GM12878 (cell line): Measurements from ENCODE around the gene TRIM13. TPM values are rescaled to one million over a fixed set of nuclear protein-coding genes. Genes with fewer than 3 reads are reported as not detected.
A peak's percentile ranks its signal among the peaks of the same experiment; 100 is the strongest.

Experiments
- CHD1 ChIP-seq: IDR thresholded peaks from 2 replicates; pipeline ENCODE4 v1.6.1; 2012; ENCODE audit warnings: low read depth, low read length, improper control_type of control experiment
- ETV6 ChIP-seq, 2 experiments: fragments of 450-650 bp in 1 of 2; IDR thresholded peaks in 1 of 2; conservative IDR thresholded peaks in 1 of 2; 2 replicates each; pipeline ENCODE4 v1.6.1; 2014; ENCODE audit warnings: antibody characterized with exemption in 1 of 2, borderline replicate concordance in 1 of 2, low read depth in 1 of 2, mild to moderate bottlenecking in 1 of 2, moderate library complexity in 1 of 2
- NFIC ChIP-seq: IDR thresholded peaks from 2 replicates; pipeline ENCODE4 v1.6.1; 2012; ENCODE audit warnings: low read depth, mild to moderate bottlenecking, inconsistent platforms, low read length, moderate library complexity
- NFXL1 ChIP-seq: fragments of 450-650 bp; IDR thresholded peaks from 2 replicates; pipeline ENCODE4 v1.6.1; 2017; ENCODE audit warnings: antibody characterized with exemption, mild to moderate bottlenecking, borderline replicate concordance
- NFYA ChIP-seq: IDR thresholded peaks from 2 replicates; pipeline ENCODE4 v1.6.1; 2011; ENCODE audit warnings: low read depth, mild to moderate bottlenecking, low read length, improper control_type of control experiment, borderline replicate concordance
- NR2C1 ChIP-seq: fragments of 450-650 bp; IDR thresholded peaks from 2 replicates; pipeline ENCODE4 v1.6.1; 2017; ENCODE audit warnings: antibody characterized with exemption, mild to moderate bottlenecking, moderate library complexity
- NRF1 ChIP-seq: conservative IDR thresholded peaks from 2 replicates; pipeline ENCODE4 v1.6.1; 2011; ENCODE audit warnings: mild to moderate bottlenecking, low read depth, low read length, improper control_type of control experiment
- PAX8 ChIP-seq: fragments of 450-650 bp; IDR thresholded peaks from 2 replicates; pipeline ENCODE4 v1.6.1; 2017; ENCODE audit warnings: mild to moderate bottlenecking, moderate library complexity
- RAD21 ChIP-seq: IDR thresholded peaks from 2 replicates; pipeline ENCODE4 v1.6.1; 2011; ENCODE audit warnings: mild to moderate bottlenecking, low read depth, low read length, moderate library complexity; ENCODE audit not compliant: insufficient read depth
- RB1 ChIP-seq: fragments of 450-650 bp; formaldehyde crosslinking; IDR thresholded peaks from 2 replicates; pipeline ENCODE4 v1.6.1; 2017; ENCODE audit warnings: mild to moderate bottlenecking, borderline replicate concordance
- RCOR1 ChIP-seq: conservative IDR thresholded peaks from 2 replicates; pipeline ENCODE4 v1.6.1; 2012; ENCODE audit warnings: low read depth, low read length, improper control_type of control experiment
- SREBF1 ChIP-seq: IDR thresholded peaks from 2 replicates; pipeline ENCODE4 v1.6.1; 2012; ENCODE audit warnings: mild to moderate bottlenecking, low read length
- ZZZ3 ChIP-seq: IDR thresholded peaks from 2 replicates; pipeline ENCODE4 v1.6.1; 2011; ENCODE audit warnings: low read depth; ENCODE audit not compliant: control insufficient read depth, insufficient read length
- polyA plus RNA-seq, 11 experiments: library from polyadenylated mRNA; depleted of rRNA in 4 of 11; unstranded in 6 of 11; stranded (reverse) in 5 of 11; fragments of >200 nt; fragmentation: Nextera tagmentation in 4 of 11; fragmentation: Illumina TruSeq in 1 of 11; extraction: Ambion mirVana in 4 of 11; extraction: Trizol in 1 of 11; gene quantifications; 1 replicate in 1 of 11; 2 replicates in 10 of 11; pipeline versions ENCODE4 v1.2.1 to v1.2.3, GENCODE V29; 2011 to 2016; ENCODE audit warnings: inconsistent platforms in 2 of 11, missing spikeins in 2 of 11, low read depth in 1 of 11
- total RNA-seq, 4 experiments: library from RNA; depleted of rRNA in 3 of 4; stranded (reverse); fragments of >200 nt in 3 of 4; fragmentation: Illumina TruSeq in 1 of 4; extraction: Trizol in 1 of 4; gene quantifications; 2 replicates each; pipeline versions ENCODE4 v1.2.1 to v1.2.3, GENCODE V29; 2013 to 2021
- TF ChIP-seq, protein P1 (sequence below): IDR thresholded peaks from 2 replicates; pipeline ENCODE4 v1.6.1; 2011; ENCODE audit warnings: mild to moderate bottlenecking, low read depth, low read length, moderate library complexity; ENCODE audit not compliant: insufficient replicate concordance
- TF ChIP-seq, protein P2 (sequence below): fragments of 450-650 bp; IDR thresholded peaks from 2 replicates; pipeline ENCODE4 v1.6.1; 2017; ENCODE audit warnings: low read depth, mild to moderate bottlenecking, moderate library complexity
- TF ChIP-seq, protein P3 (sequence below): fragments of 450-650 bp; IDR thresholded peaks from 2 replicates; pipeline ENCODE4 v1.6.1; 2017; ENCODE audit warnings: mild to moderate bottlenecking, low read depth, inconsistent platforms; ENCODE audit not compliant: poor library complexity, severe bottlenecking
- TF ChIP-seq, protein P4 (sequence below): fragments of 450-650 bp; IDR thresholded peaks from 2 replicates; pipeline ENCODE4 v1.6.1; 2017; ENCODE audit warnings: mild to moderate bottlenecking, moderate library complexity
- TF ChIP-seq, protein P5 (sequence below): fragments of 450-650 bp; IDR thresholded peaks from 2 replicates; pipeline ENCODE4 v1.6.1; 2017; ENCODE audit warnings: borderline replicate concordance

Gene TRIM13
- total and polyA plus RNA-seq, 10 of the 15 experiments (the other 5 are each of a cell fraction or from before 2014, with no cell fraction given) = 15.4 to 33.8 (median 21.0) TPM

DNA sequence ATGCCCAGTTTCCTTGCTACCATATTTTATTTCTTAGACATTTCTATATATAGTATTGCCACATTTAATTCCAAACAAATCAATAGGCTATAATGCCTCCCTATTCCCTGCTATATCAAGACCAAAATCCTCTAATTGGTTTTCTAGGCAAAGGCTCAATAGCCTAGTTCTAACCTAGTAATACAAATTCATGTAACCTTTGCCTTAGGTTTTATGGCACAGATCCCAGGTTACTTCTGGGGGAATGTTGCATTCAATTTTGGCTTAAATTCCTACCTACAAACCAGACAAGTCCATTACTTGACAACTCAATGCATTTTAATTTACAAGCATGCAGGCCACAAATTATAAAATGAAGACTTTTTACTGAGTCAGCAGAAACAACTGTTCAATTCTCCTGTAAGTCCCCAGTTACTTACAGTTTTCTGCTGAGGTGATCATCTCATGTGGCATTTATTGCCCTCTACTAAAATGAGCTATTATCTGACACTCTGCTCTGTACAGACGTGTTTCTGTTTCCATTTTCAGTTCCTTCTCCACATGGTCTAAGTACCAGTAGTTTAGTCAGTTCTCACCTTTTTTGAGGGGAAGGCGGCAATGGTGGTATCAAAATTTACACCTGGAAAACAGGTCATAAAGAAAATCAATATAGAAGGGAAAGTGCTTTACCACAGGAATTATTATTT is 30.1 kb downstream of the TRIM13 start (continued):
- TF ChIP-seq, protein P1, sequence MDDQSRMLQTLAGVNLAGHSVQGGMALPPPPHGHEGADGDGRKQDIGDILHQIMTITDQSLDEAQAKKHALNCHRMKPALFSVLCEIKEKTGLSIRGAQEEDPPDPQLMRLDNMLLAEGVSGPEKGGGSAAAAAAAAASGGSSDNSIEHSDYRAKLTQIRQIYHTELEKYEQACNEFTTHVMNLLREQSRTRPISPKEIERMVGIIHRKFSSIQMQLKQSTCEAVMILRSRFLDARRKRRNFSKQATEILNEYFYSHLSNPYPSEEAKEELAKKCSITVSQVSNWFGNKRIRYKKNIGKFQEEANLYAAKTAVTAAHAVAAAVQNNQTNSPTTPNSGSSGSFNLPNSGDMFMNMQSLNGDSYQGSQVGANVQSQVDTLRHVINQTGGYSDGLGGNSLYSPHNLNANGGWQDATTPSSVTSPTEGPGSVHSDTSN = no peak
- TF ChIP-seq, protein P2, sequence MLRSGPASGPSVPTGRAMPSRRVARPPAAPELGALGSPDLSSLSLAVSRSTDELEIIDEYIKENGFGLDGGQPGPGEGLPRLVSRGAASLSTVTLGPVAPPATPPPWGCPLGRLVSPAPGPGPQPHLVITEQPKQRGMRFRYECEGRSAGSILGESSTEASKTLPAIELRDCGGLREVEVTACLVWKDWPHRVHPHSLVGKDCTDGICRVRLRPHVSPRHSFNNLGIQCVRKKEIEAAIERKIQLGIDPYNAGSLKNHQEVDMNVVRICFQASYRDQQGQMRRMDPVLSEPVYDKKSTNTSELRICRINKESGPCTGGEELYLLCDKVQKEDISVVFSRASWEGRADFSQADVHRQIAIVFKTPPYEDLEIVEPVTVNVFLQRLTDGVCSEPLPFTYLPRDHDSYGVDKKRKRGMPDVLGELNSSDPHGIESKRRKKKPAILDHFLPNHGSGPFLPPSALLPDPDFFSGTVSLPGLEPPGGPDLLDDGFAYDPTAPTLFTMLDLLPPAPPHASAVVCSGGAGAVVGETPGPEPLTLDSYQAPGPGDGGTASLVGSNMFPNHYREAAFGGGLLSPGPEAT = peak; percentile 83
- peak in 1 of 2 experiments; percentile 85; a peak in 1 of 4 replicates for TF ChIP-seq ETV6 (conservative IDR thresholded peaks at IDR 0.05 in 1 of 2, IDR thresholded peaks at IDR 0.05 in 1 of 2; ENCODE audit: borderline replicate concordance in 1 of 2, low read depth in 1 of 2)
- TF ChIP-seq RCOR1 = peak; percentile 76; the same call in 1 of the 2 replicates
- TF ChIP-seq, protein P3, sequence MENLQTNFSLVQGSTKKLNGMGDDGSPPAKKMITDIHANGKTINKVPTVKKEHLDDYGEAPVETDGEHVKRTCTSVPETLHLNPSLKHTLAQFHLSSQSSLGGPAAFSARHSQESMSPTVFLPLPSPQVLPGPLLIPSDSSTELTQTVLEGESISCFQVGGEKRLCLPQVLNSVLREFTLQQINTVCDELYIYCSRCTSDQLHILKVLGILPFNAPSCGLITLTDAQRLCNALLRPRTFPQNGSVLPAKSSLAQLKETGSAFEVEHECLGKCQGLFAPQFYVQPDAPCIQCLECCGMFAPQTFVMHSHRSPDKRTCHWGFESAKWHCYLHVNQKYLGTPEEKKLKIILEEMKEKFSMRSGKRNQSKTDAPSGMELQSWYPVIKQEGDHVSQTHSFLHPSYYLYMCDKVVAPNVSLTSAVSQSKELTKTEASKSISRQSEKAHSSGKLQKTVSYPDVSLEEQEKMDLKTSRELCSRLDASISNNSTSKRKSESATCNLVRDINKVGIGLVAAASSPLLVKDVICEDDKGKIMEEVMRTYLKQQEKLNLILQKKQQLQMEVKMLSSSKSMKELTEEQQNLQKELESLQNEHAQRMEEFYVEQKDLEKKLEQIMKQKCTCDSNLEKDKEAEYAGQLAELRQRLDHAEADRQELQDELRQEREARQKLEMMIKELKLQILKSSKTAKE = peak; percentile 79
- 0 out of 2 replicates have a peak, but pooled peaks have one; percentile 70 for TF ChIP-seq CHD1
- TF ChIP-seq, protein P4, sequence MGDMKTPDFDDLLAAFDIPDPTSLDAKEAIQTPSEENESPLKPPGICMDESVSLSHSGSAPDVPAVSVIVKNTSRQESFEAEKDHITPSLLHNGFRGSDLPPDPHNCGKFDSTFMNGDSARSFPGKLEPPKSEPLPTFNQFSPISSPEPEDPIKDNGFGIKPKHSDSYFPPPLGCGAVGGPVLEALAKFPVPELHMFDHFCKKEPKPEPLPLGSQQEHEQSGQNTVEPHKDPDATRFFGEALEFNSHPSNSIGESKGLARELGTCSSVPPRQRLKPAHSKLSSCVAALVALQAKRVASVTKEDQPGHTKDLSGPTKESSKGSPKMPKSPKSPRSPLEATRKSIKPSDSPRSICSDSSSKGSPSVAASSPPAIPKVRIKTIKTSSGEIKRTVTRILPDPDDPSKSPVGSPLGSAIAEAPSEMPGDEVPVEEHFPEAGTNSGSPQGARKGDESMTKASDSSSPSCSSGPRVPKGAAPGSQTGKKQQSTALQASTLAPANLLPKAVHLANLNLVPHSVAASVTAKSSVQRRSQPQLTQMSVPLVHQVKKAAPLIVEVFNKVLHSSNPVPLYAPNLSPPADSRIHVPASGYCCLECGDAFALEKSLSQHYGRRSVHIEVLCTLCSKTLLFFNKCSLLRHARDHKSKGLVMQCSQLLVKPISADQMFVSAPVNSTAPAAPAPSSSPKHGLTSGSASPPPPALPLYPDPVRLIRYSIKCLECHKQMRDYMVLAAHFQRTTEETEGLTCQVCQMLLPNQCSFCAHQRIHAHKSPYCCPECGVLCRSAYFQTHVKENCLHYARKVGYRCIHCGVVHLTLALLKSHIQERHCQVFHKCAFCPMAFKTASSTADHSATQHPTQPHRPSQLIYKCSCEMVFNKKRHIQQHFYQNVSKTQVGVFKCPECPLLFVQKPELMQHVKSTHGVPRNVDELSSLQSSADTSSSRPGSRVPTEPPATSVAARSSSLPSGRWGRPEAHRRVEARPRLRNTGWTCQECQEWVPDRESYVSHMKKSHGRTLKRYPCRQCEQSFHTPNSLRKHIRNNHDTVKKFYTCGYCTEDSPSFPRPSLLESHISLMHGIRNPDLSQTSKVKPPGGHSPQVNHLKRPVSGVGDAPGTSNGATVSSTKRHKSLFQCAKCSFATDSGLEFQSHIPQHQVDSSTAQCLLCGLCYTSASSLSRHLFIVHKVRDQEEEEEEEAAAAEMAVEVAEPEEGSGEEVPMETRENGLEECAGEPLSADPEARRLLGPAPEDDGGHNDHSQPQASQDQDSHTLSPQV = no peak
- no peak for TF ChIP-seq NFYA
- peak; percentile 86 for TF ChIP-seq NFIC
- TF ChIP-seq NFXL1 = no peak
- TF ChIP-seq SREBF1 = no peak
- TF ChIP-seq ZZZ3 = no peak
- no peak for TF ChIP-seq PAX8
- TF ChIP-seq RAD21 = no peak
- TF ChIP-seq RB1 = no peak
- TF ChIP-seq NRF1 = no peak
- TF ChIP-seq NR2C1 = no peak
- TF ChIP-seq, protein P5, sequence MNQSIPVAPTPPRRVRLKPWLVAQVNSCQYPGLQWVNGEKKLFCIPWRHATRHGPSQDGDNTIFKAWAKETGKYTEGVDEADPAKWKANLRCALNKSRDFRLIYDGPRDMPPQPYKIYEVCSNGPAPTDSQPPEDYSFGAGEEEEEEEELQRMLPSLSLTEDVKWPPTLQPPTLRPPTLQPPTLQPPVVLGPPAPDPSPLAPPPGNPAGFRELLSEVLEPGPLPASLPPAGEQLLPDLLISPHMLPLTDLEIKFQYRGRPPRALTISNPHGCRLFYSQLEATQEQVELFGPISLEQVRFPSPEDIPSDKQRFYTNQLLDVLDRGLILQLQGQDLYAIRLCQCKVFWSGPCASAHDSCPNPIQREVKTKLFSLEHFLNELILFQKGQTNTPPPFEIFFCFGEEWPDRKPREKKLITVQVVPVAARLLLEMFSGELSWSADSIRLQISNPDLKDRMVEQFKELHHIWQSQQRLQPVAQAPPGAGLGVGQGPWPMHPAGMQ = no peak
